ENCODE results near the gene ASF1B.

Gene ASF1B

GRCh38 chr19:14089412-14089661, 47.1 kb downstream of the ASF1B start:
- Histone ChIP-seq H3K27me3 (no peaks in the 10 kb centered on the region), H3K4me1 (peaks cover 22 to 35% (median 26%) of the 10 kb centered on the region in 10 experiments), H3K4me2 (peak overlapping the region; percentile 79 to 95 (median 86)), H3K27ac (peak overlapping the region in 8 of 11 experiments; percentile 36 to 79 (median 68); a peak in 12 of 22 replicates), H3K9ac (peak overlapping the region; percentile 71 to 84 (median 80)), H3K4me3 (peak overlapping the region; percentile 61 to 84 (median 74)), H3K9me3 (replicated peaks in 1 of 11) (peaks cover 11 to 15% (median 14%) of the 10 kb centered on the region in 11 experiments), H4K20me1 (peaks cover 9 to 37% (median 20%) of the 10 kb centered on the region in 11 experiments; a peak in 19 of 22 replicates), H3K36me3 (peaks cover 32 to 61% (median 53%) of the 10 kb centered on the region in 11 experiments)
- no peak for TF ChIP-seq Cebpa-rat (IDR thresholded peaks at IDR 0.05)

GRCh38 chr19:14088634-14089411, 47.6 kb downstream of the ASF1B start:
- Histone ChIP-seq H3K4me1 (peaks cover 22 to 35% (median 27%) of the 10 kb centered on the region in 10 experiments), H3K9me3 (replicated peaks in 1 of 11) (peaks cover 9% of the 10 kb centered on the region in 11 experiments), H3K4me3 (peak overlapping the region; percentile 61 to 84 (median 74)), H3K27ac (no peak overlapping the region), H3K4me2 (peak overlapping the region; percentile 79 to 95 (median 86)), H4K20me1 (peaks cover 9 to 37% (median 20%) of the 10 kb centered on the region in 11 experiments; a peak in 19 of 22 replicates), H3K36me3 (peaks cover 32 to 55% (median 50%) of the 10 kb centered on the region in 11 experiments), H3K9ac (peak overlapping the region in 10 of 11 experiments; percentile 75 to 84 (median 80); a peak in 20 of 22 replicates), H3K27me3 (no peaks in the 10 kb centered on the region)
- TF ChIP-seq Cebpa-rat (IDR thresholded peaks at IDR 0.05): no peak

GRCh38 chr19:14086098-14086497, 50.3 kb downstream of the ASF1B start:
- Histone ChIP-seq H3K4me2 (no peak overlapping the region), H3K27me3 (no peaks in the 10 kb centered on the region), H3K36me3 (peaks cover 25 to 50% (median 42%) of the 10 kb centered on the region in 11 experiments), H3K27ac (no peak overlapping the region), H3K9ac (no peak overlapping the region), H3K4me3 (no peak overlapping the region), H3K4me1 (peaks cover 21 to 40% (median 32%) of the 10 kb centered on the region in 10 experiments), H4K20me1 (peaks cover 9 to 37% (median 20%) of the 10 kb centered on the region in 11 experiments; a peak in 19 of 22 replicates), H3K9me3 (replicated peaks in 1 of 11) (no peaks in the 10 kb centered on the region)
- no peak for TF ChIP-seq Cebpa-rat (IDR thresholded peaks at IDR 0.05)

- H3K9ac ChIP-seq: no peak within 1 kb of the TSS
- H3K27ac ChIP-seq: no peak within 1 kb of the TSS
- H3K9me3 ChIP-seq (replicated peaks in 1 of 11): no peaks in the 10 kb centered on the region
- H3K27me3 ChIP-seq: no peaks in the 10 kb centered on the region
- H3K4me1 ChIP-seq: peaks cover 24 to 41% (median 34%) of the 10 kb centered on the region in 10 experiments
- peaks cover 9 to 37% (median 20%) of the 10 kb centered on the region in 11 experiments; a peak in 19 of 22 replicates for H4K20me1 ChIP-seq
- H3K4me3 ChIP-seq: no peak within 1 kb of the TSS
- peaks cover 25 to 50% (median 42%) of the 10 kb centered on the region in 11 experiments for H3K36me3 ChIP-seq
- no peak within 1 kb of the TSS for H3K4me2 ChIP-seq
- no peak for TF ChIP-seq Cebpa-rat (IDR thresholded peaks at IDR 0.05)
Measured at GRCh38 chr19:14085309-14085995, 50.9 kb downstream of the ASF1B start, which contains the start of gene C19orf67. Gene C19orf67, minus strand, starts transcription at chr19:14085783. Its CDS starts 156 bp downstream, at chr19:14085627.

GRCh38 chr19:14082675-14082960, 53.8 kb downstream of the ASF1B start:
- Histone ChIP-seq H3K9me3 (replicated peaks in 1 of 11) (no peaks in the 10 kb centered on the region), H3K4me1 (peaks cover 29 to 51% (median 40%) of the 10 kb centered on the region in 10 experiments), H3K4me2 (peak overlapping the region in 8 of 11 experiments; percentile 87 to 99 (median 94); a peak in 14 of 22 replicates), H4K20me1 (peaks cover 0 to 16% (median 0%) of the 10 kb centered on the region in 11 experiments; a peak in 5 of 22 replicates), H3K9ac (peak overlapping the region in 3 of 11 experiments; percentile 77 to 88 (median 86); a peak in 5 of 22 replicates), H3K36me3 (peaks cover 10 to 34% (median 27%) of the 10 kb centered on the region in 11 experiments; a peak in 21 of 22 replicates), H3K4me3 (peak overlapping the region in 3 of 10 experiments; percentile 70 to 74 (median 72); a peak in 5 of 20 replicates), H3K27me3 (no peaks in the 10 kb centered on the region), H3K27ac (no peak overlapping the region)
- no peak for TF ChIP-seq Cebpa-rat (IDR thresholded peaks at IDR 0.05)

GRCh38 chr19:14081797-14082674, 54.4 kb downstream of the ASF1B start:
- Histone ChIP-seq H3K9ac (peak overlapping the region; percentile 69 to 88 (median 81)), H4K20me1 (0 out of 22 replicates have a peak, but pooled peaks cover 0 to 10% (median 0%) of the 10 kb centered on the region in 11 experiments), H3K4me1 (peaks cover 29 to 51% (median 40%) of the 10 kb centered on the region in 10 experiments), H3K27me3 (no peaks in the 10 kb centered on the region), H3K4me2 (peak overlapping the region; percentile 87 to 99 (median 96)), H3K4me3 (peak overlapping the region; percentile 67 to 84 (median 73)), H3K27ac (peak overlapping the region; percentile 44 to 82 (median 63); a peak in 20 of 22 replicates), H3K9me3 (replicated peaks in 1 of 11) (no peaks in the 10 kb centered on the region), H3K36me3 (peaks cover 4 to 29% (median 21%) of the 10 kb centered on the region in 11 experiments; a peak in 21 of 22 replicates)
- TF ChIP-seq Cebpa-rat (IDR thresholded peaks at IDR 0.05): no peak

- Histone ChIP-seq H3K9me3 (replicated peaks in 1 of 11) (no peaks in the 10 kb centered on the region), H3K27ac (peak overlapping the region; percentile 67 to 85 (median 82)), H3K4me1 (peaks cover 31 to 59% (median 45%) of the 10 kb centered on the region in 10 experiments), H3K36me3 (peaks cover 0 to 20% (median 12%) of the 10 kb centered on the region in 11 experiments; a peak in 19 of 22 replicates), H3K4me2 (peak overlapping the region; percentile 90 to 99 (median 96)), H3K9ac (peak overlapping the region; percentile 69 to 90 (median 84)), H3K4me3 (peak overlapping the region; percentile 67 to 84 (median 73)), H3K27me3 (no peaks in the 10 kb centered on the region), H4K20me1 (0 out of 22 replicates have a peak, but pooled peaks cover 0 to 8% (median 0%) of the 10 kb centered on the region in 11 experiments)
- 0 out of 22 replicates have a peak, but pooled peaks of 1 of the 11 experiments have one; percentile 9 for TF ChIP-seq Cebpa-rat (IDR thresholded peaks at IDR 0.05)
Measured at GRCh38 chr19:14080887-14081796, 55.2 kb downstream of the ASF1B start.

Measured in BLaER1 treated with 17β-estradiol and CSF1 and Interleukin-3, amounts not matched to agents 10 nM and 100 nM (cell line).